MG63 (cell line): ENCODE results near the gene TTBK2. TPM values are rescaled to one million over a fixed set of nuclear protein-coding genes. Genes with fewer than 3 reads are reported as not detected.

Experiments
- DNase-seq: peaks from one replicate; pipeline ENCODE4 v3.0.0-alpha.2; 2020
- H3K27me3 ChIP-seq: fragments of 250-450 bp; sonication (Bioruptor Pico); 2 replicates; pipeline ENCODE4 v1.5.1; 2020; ENCODE audit warnings: mild to moderate bottlenecking, moderate library complexity
- H3K36me3 ChIP-seq: fragments of 250-450 bp; sonication (Bioruptor Pico); 2 replicates; pipeline ENCODE4 v1.5.1; 2020; ENCODE audit warnings: mild to moderate bottlenecking, moderate library complexity
- H3K4me3 ChIP-seq: fragments of 250-450 bp; sonication (Bioruptor Pico); 2 replicates; pipeline ENCODE4 v1.5.1; 2020; ENCODE audit warnings: mild to moderate bottlenecking, moderate library complexity
- H3K9me3 ChIP-seq: fragments of 250-450 bp; sonication (Bioruptor Pico); 2 replicates; pipeline ENCODE4 v1.5.1; 2020; ENCODE audit warnings: mild to moderate bottlenecking, moderate library complexity
- total RNA-seq: library from RNA; depleted of rRNA; stranded (reverse); fragments of >200 nt; shearing (Covaris generic); gene quantifications from 2 replicates; pipeline ENCODE4 v1.2.3, GENCODE V29; 2014; ENCODE audit warnings: low replicate concordance

TTBK2 gene
- total RNA-seq, 1 experiment from 2014 or later, result 4.8 TPM

- no peaks in the 10 kb centered on the region for H3K9me3 ChIP-seq
- H3K4me3 ChIP-seq, result no peak overlapping the region
- H3K27me3 ChIP-seq, result no peaks in the 10 kb centered on the region
- no peak for DNase-seq
- H3K36me3 ChIP-seq, result peaks cover 39% of the 10 kb centered on the region
Measured at GRCh38 chr15:42730135-42730534, 190.4 kb downstream of the TTBK2 start.

DNA sequence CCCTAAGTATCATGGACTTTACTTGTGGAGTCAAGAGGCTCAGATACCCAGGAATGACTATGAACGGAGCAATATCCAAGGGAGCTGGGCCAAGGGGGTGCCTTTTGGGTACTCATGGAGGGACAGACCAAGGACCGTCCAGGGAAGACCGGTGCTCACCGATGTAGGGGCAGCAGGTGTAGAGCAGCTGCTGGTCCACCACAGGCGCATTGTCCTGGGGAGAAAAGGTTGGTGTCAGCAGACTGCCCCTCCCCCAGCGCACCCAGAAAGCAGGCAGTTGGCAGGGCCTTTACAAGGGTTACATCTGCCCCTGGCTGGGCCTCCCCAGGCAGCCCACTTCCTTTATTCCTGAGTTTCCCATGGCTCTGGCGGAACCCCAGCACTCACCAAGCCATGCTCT, 191.2 kb downstream of the TTBK2 start:
- Histone ChIP-seq H3K9me3 (no peaks in the 10 kb centered on the region), H3K36me3 (peaks cover 41% of the 10 kb centered on the region)
- no peak for DNase-seq

GRCh38 chr15:42728972-42729371, 191.6 kb downstream of the TTBK2 start:
- Histone ChIP-seq H3K36me3 (peaks cover 44% of the 10 kb centered on the region), H3K4me3 (no peak overlapping the region), H3K27me3 (no peaks in the 10 kb centered on the region), H3K9me3 (no peaks in the 10 kb centered on the region)
- DNase-seq, result no peak

More for the DNA sequence above, 191.2 kb downstream of the TTBK2 start:
- no peak overlapping the region for H3K4me3 ChIP-seq
- no peaks in the 10 kb centered on the region for H3K27me3 ChIP-seq

DNA sequence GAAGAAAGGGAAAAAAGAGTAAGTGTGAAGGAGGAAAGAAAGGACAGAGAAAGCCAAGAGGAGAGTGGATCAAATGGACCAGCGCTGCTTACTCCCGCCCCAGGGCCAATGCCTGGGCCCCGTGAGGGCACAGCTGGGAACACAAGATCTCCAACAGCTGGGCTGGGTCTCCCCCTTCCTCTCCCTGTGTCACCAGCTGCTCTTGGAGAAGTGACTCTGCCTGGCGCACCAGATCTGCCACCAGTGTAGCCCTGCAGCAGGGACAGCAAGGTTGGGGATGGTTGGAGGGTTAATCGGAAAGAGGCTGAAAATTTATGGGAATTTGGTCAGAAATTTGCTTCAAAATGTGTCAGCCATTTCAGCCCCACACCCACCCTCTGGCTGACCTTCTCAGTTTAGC, 192.0 kb downstream of the TTBK2 start:
- H3K27me3 ChIP-seq, result no peaks in the 10 kb centered on the region
- no peaks in the 10 kb centered on the region for H3K9me3 ChIP-seq
- H3K4me3 ChIP-seq, result no peak overlapping the region
- DNase-seq, result no peak
- peaks cover 41% of the 10 kb centered on the region for H3K36me3 ChIP-seq

DNA sequence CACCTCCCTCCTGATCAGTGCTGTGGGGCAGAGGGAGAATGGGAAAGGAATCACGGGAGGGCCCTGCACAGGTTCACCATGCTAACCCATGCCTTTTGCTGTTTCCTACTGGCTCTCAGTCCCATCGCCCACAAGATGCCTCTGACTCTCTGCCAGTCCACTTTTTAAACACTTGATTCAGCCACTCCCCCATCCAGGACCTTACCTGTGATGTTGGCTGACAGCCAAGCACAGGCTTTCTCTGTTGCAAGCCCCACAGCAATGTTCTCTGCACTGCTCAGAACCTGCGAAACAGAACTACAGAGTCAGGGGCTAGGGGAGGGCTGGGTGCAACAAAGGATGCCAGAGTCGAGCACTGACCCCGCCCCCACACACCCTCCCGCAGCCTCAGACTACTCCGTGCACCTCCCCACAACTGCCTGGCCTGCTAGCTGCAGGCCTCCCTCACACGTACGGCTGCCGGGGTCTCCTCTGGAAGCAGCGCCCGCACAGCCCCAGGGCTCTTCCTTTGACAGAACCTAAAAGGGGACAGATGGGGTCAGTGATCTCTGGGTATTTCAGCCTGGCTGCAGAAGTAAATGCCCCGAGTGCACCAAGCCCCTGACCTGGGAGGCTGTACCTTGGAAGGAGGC, 192.7 kb downstream of the TTBK2 start:
- DNase-seq, result no peak
- Histone ChIP-seq H3K27me3 (no peaks in the 10 kb centered on the region), H3K4me3 (no peak overlapping the region), H3K36me3 (peaks cover 41% of the 10 kb centered on the region), H3K9me3 (no peaks in the 10 kb centered on the region)

GRCh38 chr15:42726114-42726513, 194.5 kb downstream of the TTBK2 start:
- Histone ChIP-seq H3K36me3 (peaks cover 33% of the 10 kb centered on the region), H3K4me3 (no peak overlapping the region), H3K9me3 (no peaks in the 10 kb centered on the region), H3K27me3 (no peaks in the 10 kb centered on the region)
- DNase-seq, result no peak

DNA sequence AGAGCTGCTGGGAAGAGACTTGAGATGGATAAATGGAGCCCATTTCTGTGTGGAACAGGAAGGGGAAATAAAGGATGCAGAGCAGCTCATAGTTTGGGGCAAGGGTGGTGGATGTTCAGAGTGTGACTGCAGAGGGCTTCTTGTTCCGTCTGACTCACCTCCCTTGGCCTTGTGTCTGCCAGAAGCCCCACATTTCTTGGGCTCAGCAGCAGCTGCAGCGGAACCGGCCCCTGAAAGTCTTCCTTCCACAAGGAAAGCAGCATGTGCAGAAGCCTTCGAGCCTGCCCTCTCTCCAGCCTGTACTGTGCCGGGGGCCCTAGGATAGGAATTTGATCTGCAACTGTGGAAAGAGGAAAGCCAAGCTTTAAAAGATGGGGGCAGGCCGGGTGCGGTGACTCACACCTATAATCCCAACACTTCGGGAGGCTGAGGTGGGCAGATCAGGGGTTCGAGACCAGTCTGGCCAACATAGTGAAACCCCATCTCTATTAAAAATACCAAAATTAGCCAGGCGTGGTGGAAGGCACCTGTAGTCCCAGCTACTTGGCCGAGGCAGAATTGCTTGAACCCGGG, 195.2 kb downstream of the TTBK2 start:
- no peaks in the 10 kb centered on the region for H3K9me3 ChIP-seq
- no peaks in the 10 kb centered on the region for H3K27me3 ChIP-seq
- DNase-seq, result no peak
- H3K4me3 ChIP-seq, result no peak overlapping the region
- peaks cover 33% of the 10 kb centered on the region for H3K36me3 ChIP-seq

- DNase-seq, result no peak
- H3K27me3 ChIP-seq, result no peaks in the 10 kb centered on the region
- H3K36me3 ChIP-seq, result peaks cover 30% of the 10 kb centered on the region
- H3K4me3 ChIP-seq, result no peak overlapping the region
- no peaks in the 10 kb centered on the region for H3K9me3 ChIP-seq
Measured at GRCh38 chr15:42724276-42724675, 196.3 kb downstream of the TTBK2 start.

GRCh38 chr15:42723068-42723467, 197.5 kb downstream of the TTBK2 start:
- Histone ChIP-seq H3K27me3 (no peaks in the 10 kb centered on the region), H3K9me3 (no peaks in the 10 kb centered on the region), H3K4me3 (no peak overlapping the region), H3K36me3 (peaks cover 25% of the 10 kb centered on the region)
- no peak for DNase-seq

DNA sequence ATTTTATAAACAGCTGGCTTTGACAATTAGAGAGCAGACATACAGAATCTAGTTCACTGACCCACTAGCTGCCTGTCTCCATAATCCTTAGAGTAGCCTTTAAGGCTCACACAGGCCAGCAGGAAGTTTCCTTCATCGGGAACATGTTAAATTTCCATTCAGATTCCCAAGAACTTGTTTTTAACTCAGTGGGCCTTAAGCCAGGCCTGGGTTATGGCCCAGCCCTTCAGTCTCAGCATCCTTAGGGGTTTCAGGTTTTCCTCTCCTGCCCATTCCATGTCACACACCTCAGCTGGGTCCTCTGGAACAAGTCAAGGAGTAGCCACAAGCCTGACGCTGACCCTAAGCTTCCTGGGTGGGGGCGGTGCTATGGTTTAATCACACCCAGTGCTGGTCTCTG, 198.7 kb downstream of the TTBK2 start:
- Histone ChIP-seq H3K36me3 (peaks cover 20% of the 10 kb centered on the region), H3K9me3 (no peaks in the 10 kb centered on the region), H3K4me3 (no peak overlapping the region), H3K27me3 (no peaks in the 10 kb centered on the region)
- DNase-seq, result no peak

DNA sequence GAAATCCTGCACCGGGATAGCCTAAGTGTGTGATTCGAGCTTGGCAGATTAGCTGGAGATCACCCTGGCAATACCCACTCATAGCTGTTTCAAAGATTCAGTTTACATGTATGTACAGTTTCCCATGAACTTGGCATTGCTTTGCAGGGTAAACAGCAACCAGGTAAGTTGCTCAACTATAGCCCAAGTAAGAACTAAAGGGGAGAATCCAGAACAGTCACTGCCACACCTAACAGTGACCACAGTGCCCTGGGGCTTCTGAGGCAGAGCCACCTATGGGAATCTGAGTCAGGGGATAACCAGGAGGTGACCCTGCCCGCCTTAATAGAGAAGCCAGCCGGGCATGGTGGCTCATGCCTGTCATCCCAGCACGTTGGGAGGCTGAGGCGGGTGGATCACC, 199.6 kb downstream of the TTBK2 start:
- Histone ChIP-seq H3K9me3 (no peaks in the 10 kb centered on the region), H3K36me3 (peaks cover 15% of the 10 kb centered on the region), H3K4me3 (no peak overlapping the region), H3K27me3 (no peaks in the 10 kb centered on the region)
- no peak for DNase-seq

DNA sequence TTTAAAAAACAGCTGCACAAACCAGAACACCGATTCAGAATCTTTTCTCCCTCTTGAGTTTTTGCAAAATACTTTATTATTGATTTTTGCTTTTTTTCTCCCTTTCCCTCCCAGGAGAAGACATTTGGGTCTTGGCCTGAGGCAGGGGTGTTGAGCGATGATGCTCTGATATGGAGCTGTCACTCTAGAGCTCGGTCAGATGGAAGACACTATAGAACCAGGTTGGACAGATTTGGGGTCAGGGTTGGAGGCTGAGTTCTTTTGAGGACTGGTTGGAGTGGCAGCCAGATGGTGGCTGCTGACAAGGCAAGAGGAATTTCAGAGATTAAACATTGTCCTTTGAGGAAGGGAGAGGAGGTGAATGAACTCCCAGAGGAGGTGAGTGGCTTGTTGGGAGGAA, 200.5 kb downstream of the TTBK2 start:
- H3K9me3 ChIP-seq, result no peaks in the 10 kb centered on the region
- H3K36me3 ChIP-seq, result peaks cover 12% of the 10 kb centered on the region
- H3K4me3 ChIP-seq, result no peak overlapping the region
- H3K27me3 ChIP-seq, result no peaks in the 10 kb centered on the region
- no peak for DNase-seq

DNA sequence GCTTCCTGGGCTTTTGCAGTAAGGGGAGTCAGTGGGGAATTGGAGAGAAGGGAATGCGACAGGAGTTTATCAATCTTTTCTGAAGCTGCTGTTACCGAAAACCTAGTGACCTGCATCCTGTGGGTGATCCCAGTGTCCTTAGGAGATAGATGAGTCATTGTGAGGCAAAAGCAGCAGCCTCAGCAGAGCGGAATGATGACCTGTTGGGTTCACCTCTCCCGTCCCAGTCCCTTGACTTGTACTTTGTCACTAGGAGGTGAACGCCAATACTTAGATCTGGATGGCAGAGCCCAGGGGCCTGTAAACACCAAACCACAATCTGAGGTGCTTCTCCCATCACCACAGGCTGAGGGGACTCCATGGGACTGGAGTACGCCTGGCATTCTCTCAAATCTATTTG, 201.5 kb downstream of the TTBK2 start:
- H3K9me3 ChIP-seq, result no peaks in the 10 kb centered on the region
- peaks cover 4% of the 10 kb centered on the region; the same call in 1 of the 2 replicates for H3K36me3 ChIP-seq

DNA sequence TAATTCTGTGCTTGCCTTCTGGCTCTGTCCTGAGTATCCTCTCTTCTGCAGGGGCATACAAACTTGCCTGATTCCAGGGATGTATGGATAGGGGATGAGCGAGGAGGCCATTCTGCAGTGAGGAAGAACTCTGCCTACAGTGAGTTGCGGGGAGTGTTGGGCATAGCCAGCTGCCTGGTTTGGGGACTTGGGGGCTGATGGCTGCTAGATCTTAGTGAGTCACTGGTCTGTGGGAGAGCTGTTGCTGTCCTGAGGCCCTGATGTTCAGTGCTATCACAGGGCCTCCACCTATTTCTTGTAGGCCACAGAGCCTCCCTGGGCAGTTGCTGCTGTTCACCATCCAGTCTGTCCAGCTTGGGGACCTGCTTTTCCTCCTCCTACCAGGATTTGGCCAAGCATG, 204.0 kb downstream of the TTBK2 start:
- Histone ChIP-seq H3K4me3 (no peak overlapping the region), H3K9me3 (no peaks in the 10 kb centered on the region), H3K27me3 (no peaks in the 10 kb centered on the region), H3K36me3 (no peaks in the 10 kb centered on the region)
- no peak for DNase-seq

More for the DNA sequence above, 201.5 kb downstream of the TTBK2 start:
- H3K4me3 ChIP-seq, result no peak overlapping the region
- no peak for DNase-seq
- H3K27me3 ChIP-seq, result no peaks in the 10 kb centered on the region

- H3K4me3 ChIP-seq, result no peak overlapping the region
- H3K9me3 ChIP-seq, result no peaks in the 10 kb centered on the region
- DNase-seq, result no peak
- no peaks in the 10 kb centered on the region for H3K36me3 ChIP-seq
- no peaks in the 10 kb centered on the region for H3K27me3 ChIP-seq
Measured at GRCh38 chr15:42716125-42716524, 204.5 kb downstream of the TTBK2 start.

DNA sequence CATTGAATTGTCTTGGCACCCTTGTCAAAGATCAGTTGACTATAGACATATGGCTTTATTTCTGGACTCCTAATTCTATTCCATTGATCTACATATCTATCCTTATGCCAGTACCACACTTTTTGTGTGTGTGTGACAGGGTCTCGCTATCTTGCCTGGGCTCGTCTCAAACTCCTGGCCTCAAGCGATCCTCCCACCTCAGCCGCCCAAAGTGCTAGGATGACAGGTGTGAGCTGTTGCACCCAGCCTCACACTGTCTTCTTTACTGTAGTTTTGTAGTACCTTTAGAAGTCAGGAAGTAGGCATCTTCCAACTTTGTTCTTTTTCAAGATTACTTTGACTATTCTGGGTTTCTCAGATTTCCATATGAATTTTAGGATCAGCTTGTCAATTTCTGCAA, 208.0 kb downstream of the TTBK2 start:
- H3K4me3 ChIP-seq, result no peak overlapping the region
- H3K36me3 ChIP-seq, result no peaks in the 10 kb centered on the region
- no peak for DNase-seq
- no peaks in the 10 kb centered on the region for H3K27me3 ChIP-seq
- H3K9me3 ChIP-seq, result no peaks in the 10 kb centered on the region

DNA sequence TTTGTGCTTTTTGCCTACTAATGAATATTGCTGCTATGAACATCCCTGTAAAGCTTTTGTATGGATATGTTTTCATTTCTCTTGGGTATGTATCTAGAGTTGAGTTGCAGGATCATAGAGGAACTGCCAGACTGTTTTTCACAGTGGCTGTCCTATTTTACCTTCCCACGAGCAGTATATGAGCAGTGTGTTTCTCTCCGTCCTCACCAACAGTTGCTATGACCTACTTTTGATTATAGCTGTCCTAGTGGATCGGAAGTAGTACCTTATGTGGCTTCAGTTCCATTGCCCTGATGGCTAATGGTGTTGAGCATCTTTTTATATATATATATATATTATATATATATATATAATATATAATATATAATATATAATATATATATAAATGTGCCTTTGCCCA, 208.8 kb downstream of the TTBK2 start:
- no peak overlapping the region for H3K4me3 ChIP-seq
- no peaks in the 10 kb centered on the region for H3K36me3 ChIP-seq
- H3K27me3 ChIP-seq, result no peaks in the 10 kb centered on the region
- no peak for DNase-seq
- no peaks in the 10 kb centered on the region for H3K9me3 ChIP-seq

- no peak overlapping the region for H3K4me3 ChIP-seq
- no peaks in the 10 kb centered on the region for H3K9me3 ChIP-seq
- no peaks in the 10 kb centered on the region for H3K27me3 ChIP-seq
- DNase-seq, result no peak
- no peaks in the 10 kb centered on the region for H3K36me3 ChIP-seq
Measured at GRCh38 chr15:42710662-42711061, 209.9 kb downstream of the TTBK2 start.
